ENCODE results near the gene UBA3.
A peak's percentile ranks its signal among the peaks of the same experiment; 100 is the strongest.

UBA3 gene

DNA sequence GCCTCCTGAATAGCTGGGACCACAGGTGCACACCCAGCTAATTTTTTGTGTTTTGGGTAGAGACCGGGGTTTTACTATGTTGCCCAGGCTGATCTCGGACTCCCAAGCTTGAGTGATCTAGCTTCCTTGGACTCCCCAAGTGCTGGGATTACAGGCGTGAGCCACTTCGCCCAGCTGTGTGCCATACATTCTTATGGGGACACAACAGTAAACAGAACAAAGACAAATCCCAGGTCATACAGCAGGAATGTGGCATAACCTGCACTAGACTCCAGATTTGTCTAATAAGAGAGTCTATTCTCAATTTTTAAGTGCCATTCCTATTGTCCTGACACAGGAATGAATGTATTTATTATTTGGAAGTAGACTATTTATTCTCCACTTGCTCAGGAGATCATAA lies 22.2 kb upstream of the UBA3 start:
- DNase-seq (ENCODE audit: extremely low read depth in 1 of 2, low read depth in 1 of 2): no peak

DNA sequence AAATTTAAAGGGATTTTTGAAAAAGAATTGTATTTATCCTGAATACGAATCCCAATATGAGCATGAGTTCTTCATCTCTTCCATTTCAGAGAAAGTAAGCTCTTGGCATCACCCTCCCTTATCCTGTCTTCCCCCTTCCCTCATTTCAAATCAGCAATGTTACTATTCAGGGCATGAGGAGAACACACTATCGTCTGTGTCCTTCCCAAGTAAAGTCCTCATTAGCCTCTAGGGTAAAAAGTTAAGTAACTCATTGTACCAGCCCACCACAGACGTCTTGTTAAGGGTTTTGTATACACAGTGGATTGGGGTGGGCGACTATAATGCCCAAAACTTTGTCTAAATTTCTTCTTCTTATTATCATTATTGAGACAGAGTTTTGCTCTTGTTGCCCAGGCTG lies 19.4 kb upstream of the UBA3 start:
- DNase-seq (ENCODE audit: extremely low read depth in 1 of 2, low read depth in 1 of 2): no peak

DNA sequence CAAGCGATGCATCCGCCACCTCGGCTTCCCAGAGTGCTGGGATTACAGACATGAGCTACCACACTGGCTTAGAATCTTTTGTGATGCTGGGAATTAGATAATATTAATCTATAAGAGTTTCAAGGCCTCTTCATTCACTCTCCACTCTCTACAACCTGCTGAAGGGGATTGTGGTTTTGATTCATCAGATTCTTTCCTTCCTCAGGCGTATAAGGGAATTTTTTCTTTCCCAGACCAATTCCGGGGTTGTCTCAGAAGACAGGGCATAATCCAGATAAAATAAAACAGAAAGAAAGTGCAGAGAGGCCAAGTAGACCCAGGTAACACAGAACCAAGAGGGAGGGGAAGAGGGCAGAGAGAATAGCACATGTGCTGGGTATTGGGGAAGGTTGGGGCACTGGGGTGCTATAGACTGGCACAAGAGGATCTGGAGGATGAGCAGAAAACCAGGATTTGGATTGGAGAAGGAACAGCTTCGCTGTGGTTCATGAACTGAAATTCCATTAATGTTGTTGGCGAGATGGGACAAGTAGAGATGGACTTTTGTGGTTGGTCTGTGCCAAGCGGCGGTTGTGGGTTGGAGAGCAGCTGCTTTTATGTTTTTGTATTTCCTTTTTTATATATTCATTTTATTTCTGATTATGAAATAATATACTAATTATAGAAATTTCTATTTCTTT lies 17.4 kb upstream of the UBA3 start:
- no peak for DNase-seq (ENCODE audit: extremely low read depth in 1 of 2, low read depth in 1 of 2)

GRCh38 chr3:69096299-69096698 lies 16.1 kb upstream of the UBA3 start:
- DNase-seq (ENCODE audit: extremely low read depth in 1 of 2, low read depth in 1 of 2): no peak

DNA sequence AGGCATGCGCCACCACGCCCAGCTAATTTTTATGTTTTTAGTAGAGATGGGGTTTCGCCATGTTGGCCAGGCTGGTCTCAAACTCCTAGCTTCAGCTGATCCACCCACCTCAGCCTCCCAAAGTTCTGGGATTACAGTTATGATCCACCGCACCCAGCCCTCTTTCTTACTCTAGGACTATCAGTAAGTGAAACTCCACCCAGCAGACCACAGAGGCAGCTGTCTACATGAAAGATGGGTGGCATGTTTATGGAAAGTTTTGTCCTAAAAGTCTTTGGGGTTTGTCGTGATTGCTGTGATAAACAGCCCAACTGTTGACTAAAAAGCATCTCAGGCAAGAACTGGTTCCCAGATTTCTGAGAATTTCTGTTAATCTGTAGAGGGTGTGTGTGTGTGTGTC lies 15.5 kb upstream of the UBA3 start:
- DNase-seq (ENCODE audit: extremely low read depth in 1 of 2, low read depth in 1 of 2): no peak

GRCh38 chr3:69094467-69095205 lies 14.5 kb upstream of the UBA3 start:
- DNase-seq (ENCODE audit: extremely low read depth in 1 of 2, low read depth in 1 of 2): no peak

GRCh38 chr3:69092030-69092516 lies 11.9 kb upstream of the UBA3 start:
- no peak for DNase-seq (ENCODE audit: extremely low read depth in 1 of 2, low read depth in 1 of 2)

DNA sequence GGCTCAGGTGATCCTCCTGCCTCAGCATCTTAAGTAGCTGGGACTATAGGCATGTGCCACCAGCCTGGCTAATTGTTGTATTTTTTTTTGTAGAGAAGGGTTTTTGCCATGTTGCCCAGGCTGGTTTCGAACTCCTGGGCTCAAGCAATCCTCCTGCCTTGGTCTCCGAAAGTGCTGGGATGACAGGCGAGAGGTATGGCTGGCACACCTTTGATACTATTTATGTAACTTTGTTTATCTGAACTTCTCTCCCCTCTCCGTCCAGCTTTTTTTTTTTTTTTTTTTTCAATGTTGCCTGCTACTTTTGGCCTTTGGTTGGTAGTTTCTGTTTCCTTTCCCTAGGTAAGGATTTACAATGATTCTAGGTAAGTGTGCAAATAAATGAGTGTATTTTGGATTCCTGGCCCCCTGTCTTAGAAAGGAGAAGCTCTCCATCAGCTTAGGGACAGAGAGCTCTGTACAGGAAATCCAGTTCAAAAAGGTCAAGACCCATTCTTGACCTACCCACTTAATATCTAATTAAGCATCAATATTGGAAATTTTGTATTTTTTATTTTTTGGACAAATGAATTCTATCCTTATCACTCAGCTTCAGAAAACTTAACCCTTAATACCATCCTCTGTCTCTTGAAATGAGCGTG lies 11.3 kb upstream of the UBA3 start:
- no peak for DNase-seq (ENCODE audit: extremely low read depth in 1 of 2, low read depth in 1 of 2)

DNA sequence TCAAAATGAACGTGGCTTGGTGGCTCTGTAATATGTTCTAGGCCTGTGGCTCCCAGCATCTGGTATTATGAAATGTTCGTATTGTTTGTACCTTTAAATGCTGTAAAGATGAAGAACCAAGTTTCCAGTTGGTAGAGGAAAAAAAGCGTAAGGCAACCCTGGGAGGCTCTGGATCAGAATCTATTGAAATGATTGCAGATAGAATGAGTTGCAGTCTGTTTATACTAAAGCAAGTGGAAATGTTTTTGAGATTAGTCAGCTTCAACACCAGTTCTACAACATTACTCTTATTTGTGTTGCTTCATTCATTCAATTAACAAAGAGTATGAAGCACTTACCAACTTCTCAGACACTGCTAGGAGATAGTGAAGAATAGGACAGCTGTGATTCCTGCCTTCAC lies 9.9 kb upstream of the UBA3 start:
- no peak for DNase-seq (ENCODE audit: extremely low read depth in 1 of 2, low read depth in 1 of 2)

DNA sequence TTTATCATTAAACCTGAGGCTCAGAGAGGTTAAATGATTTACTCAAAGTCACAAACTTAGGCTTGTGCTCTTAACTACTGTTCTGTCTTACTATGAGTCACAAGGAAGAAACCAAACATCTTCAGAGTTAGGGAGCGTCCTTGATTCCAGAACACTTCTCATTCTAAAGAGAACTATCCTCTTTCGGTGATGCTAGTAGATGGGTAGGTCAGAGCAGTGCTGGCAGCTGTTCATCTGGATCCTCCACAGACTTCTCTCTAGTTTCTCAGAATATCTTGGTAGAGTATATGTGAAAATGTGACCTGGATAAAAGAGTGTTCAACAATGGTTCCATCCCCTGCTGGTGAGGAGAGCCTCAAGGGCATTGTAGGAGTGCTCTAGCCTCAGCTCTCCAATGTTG lies 7.9 kb upstream of the UBA3 start:
- DNase-seq (ENCODE audit: extremely low read depth in 1 of 2, low read depth in 1 of 2): no peak

DNA sequence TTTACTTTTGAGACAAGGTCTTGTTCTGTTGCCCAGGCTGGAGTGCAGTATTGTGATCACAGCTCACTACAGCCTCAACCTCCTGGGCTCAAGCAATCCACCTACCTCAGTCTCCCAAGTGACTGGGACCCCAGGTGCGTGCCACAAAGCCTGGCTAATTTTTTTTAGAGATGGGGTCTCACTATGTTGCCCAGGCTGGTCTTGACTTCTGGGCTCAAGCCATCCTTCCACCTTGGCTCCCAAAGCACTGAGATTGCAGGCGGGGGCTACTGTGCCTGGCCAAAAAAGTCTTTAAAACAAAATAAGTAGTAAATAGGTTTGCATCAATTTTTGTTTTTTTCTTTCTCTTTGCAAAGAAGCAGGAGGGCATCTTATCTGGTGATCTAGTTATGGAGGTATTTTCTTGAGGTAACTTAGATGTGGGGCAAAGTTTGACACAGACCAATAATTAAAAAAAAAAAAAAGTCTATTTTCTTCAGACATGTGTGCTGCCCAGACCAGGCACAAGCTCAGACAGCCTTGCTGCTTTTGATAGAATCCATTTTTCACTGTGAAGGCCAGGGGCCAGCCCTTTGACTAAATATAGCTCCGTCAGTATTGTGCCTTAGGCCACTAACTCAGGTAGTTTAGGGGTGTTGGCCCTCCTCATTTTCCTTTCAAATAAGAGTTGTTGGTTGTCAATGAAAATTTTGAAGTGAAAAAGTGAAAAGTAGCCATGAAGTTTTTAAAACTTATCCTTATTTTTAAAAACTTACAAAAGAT lies 7.0 kb upstream of the UBA3 start:
- DNase-seq (ENCODE audit: extremely low read depth in 1 of 2, low read depth in 1 of 2): no peak

DNA sequence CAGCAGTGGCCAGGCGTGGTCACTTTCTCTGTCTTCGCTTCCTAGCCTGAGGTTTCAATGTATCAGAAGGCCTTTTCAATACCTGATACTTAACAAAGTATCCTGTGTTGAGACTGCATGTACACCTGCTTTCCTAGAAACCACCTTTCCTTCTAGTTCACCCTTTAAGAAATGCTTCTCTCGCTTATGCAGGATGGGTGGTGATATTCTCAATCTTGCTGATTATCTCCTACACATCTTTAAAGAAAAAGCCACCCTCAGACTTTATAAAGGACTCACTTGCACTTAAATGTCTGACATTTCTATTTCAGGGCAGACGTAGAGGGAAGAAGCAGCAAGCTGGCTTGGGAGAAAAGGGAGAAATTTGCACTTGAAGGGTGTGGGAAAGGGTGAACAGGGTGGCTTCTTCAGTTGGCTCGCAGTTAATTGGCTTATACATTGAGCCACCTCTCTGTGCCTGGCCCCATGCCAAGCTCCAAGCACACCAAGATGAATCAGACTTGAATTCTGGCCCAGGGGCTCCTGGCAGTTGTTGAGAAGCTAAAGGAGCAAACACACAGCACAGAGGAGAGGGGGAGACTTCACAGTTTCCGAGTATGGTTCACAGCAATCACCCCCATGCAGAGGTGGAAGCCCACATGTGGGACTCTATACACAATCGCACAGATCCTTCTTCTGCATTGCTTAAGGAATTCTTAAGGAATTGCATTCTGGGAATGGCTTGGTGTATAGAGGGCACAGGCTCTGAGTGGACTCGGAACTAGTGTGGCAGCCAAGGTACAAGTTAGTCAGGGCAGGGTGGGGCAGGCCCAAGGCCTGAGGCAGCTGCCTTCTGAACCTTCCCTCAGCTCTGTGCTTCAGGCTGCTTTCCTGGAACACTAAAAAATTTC lies 5.9 kb upstream of the UBA3 start:
- DNase-seq (ENCODE audit: extremely low read depth in 1 of 2, low read depth in 1 of 2): peak in 1 of 2 donors; percentile 82

GRCh38 chr3:69085168-69085832 lies 5.1 kb upstream of the UBA3 start:
- DNase-seq (ENCODE audit: extremely low read depth in 1 of 2, low read depth in 1 of 2): no peak

GRCh38 chr3:69084326-69085167 lies 4.4 kb upstream of the UBA3 start, which contains the start of gene ARL6IP5:
ARL6IP5 (plus strand) TSS chr3:69084937; CDS start chr3:69085048, 111 bp downstream.
- peak; percentile 73 to 92 for DNase-seq (ENCODE audit: extremely low read depth in 1 of 2, low read depth in 1 of 2)

GRCh38 chr3:69082805-69083204 lies 2.6 kb upstream of the UBA3 start:
- peak in 1 of 2 donors; percentile 85 for DNase-seq (ENCODE audit: extremely low read depth in 1 of 2, low read depth in 1 of 2)

GRCh38 chr3:69082361-69082760 lies 2.2 kb upstream of the UBA3 start:
- DNase-seq (ENCODE audit: extremely low read depth in 1 of 2, low read depth in 1 of 2): no peak

DNA sequence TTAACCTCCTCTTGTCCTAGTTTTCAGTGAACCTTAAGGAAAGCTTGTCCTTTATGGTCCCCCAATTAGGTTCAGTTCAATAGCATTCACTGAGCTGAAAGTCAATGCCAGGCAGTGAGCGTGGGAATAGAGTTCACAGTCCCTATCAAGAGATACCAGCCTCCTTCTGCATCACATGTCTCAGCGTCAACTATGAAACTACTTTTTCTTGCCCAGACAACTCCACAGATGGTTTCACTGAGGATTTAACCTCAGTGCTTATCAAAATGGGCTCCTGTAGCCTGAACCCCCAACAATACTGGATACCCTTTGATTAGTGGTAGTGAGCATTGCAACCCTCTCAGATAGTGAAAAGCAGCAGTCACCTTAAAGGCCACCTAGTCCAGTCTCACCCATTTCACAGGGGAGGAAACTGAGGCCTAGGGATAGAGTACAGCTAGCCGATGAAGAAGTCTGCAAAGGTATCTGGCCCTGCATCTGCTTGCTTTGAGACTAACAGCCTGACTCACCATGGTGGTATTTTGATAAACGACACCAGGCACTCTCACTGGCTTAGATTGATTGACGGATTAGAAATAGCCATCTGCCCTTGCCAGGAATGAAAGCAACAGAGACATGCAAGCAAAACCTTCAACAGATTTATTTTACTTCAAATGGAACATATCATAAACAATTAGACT lies 1.6 kb upstream of the UBA3 start:
- no peak for DNase-seq (ENCODE audit: extremely low read depth in 1 of 2, low read depth in 1 of 2)

Measured in stimulated activated CD8-positive, alpha-beta memory T cell treated with anti-CD3 and anti-CD28 coated beads, Interleukin-7, amount 100 ng/mL, for 48 hours (primary cell).